GM08714 (cell line): ENCODE results near the gene EIF1AX.

ENCODE experiments used
- H3K4me3 ChIP-seq: fragments of 200-500 bp; sonication (Bioruptor generic); 2 replicates; pipeline ENCODE4 v1.5.1; 2014; ENCODE audit warnings: mild to moderate bottlenecking, low read length, inconsistent platforms
- ZNF274 ChIP-seq: IDR thresholded peaks from 2 replicates; pipeline ENCODE4 v1.6.1; 2012; ENCODE audit warnings: mild to moderate bottlenecking, low read depth, low read length

EIF1AX gene

DNA sequence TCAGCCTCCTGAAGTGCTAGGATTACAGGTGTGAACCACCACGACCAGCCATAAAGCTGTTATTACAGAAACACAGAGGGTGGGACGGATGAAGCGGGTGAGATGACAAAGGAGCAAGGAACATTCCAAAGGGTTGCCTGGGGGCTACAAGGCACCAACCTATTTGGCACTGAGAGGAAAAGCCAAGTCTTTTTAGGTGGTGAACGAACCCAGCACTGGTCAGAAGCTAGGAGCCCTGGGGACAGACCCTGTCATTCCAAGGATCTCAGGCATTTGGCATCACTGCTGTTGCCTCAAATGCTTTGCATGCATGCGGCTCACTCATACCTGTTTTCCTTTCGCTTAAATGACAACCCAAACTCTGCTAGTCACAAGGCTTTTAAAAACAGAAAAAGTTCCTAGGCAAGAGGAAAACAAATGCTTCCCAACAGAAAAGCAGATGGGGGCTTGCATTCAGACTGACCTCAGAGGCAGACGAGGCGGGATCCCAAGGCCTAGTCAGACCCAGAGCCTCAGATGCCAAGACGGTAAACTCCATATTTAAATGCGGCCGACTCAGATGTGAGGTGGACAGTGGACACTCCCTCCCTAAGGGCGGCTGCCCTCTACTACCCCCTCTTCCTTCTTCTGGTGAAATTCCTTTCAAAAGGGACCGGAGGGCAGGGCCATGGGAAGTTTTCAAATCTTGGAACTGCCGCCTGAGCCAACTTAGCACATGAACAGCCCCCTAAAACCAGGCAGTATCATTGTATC lies 29.4 kb downstream of the EIF1AX start:
- H3K4me3 ChIP-seq: no peak overlapping the region
- no peak for TF ChIP-seq ZNF274

DNA sequence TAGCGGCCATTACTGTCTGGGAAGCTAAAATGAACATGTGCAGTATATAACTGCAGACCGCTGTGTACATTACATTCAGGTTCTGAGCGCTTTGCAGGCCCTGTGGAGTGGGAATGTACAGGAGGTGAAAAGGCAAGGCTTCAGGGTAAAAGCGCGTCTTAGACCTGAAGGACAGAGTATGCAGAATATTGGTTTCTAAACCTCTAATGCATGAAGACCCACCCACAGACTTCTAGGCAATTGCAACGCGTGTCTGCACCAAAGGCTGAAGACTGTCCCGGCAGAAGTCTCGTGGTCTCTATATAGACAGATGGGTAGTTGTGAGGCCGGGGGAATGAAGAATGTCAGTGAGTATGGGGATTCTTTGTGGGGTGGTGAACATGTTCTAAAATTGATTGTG lies 30.4 kb downstream of the EIF1AX start:
- H3K4me3 ChIP-seq: no peak overlapping the region
- no peak for TF ChIP-seq ZNF274

GRCh38 chrX:20101934-20102581 lies 39.6 kb downstream of the EIF1AX start:
- TF ChIP-seq ZNF274: no peak

DNA sequence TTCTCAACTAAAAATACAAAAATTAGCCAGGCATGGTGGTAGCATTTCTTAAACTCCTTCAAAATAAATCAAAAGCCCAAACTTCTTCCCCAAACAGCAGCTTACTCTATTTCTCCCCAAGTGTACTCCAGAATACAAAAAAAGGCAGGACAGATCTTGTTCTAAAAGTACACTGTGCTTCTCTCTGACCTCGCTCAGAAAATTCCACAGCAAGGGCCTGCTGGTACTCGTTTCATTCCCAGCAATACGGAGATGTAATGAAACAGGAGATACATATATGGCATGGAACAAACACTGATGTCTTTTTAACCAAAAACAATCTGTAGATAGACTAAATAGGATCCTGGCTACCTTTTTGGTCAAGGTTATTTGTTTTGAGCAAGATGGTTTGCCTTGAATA lies 50.1 kb downstream of the EIF1AX start:
- H3K4me3 ChIP-seq: no peak overlapping the region
- TF ChIP-seq ZNF274: no peak

More at GRCh38 chrX:20101934-20102581, 39.6 kb downstream of the EIF1AX start:
- H3K4me3 ChIP-seq: no peak overlapping the region

DNA sequence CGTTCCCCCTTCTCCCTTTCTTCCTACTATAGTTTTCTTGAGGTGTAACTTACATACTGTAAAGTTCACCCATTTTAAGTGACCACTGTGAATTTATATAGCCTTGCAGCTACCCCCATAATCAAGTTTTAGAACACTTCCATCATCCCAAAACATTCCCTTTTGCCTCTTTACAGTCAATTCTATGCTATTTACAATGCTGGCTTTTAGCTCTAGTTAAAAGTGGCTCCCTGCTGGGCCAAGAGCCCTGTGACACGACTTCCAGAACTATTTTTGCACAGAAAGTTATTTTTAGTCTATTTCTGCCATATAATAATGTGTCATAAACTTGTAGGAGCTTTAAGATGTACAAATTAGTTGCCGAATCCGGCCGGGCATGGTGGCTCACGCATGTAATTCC lies 51.8 kb downstream of the EIF1AX start:
- no peak for TF ChIP-seq ZNF274
- no peak overlapping the region for H3K4me3 ChIP-seq

GRCh38 chrX:20080277-20080676 lies 61.4 kb downstream of the EIF1AX start:
- no peak overlapping the region for H3K4me3 ChIP-seq
- no peak for TF ChIP-seq ZNF274
